IPS-15b (cell line): ENCODE measurements around the gene EXOC3L4.

Experiments
- H3K27me3 ChIP-seq: one replicate; pipeline ENCODE4 v1.6.1; 2013; ENCODE audit warnings: low read length; ENCODE audit not compliant: control insufficient read depth, insufficient read depth
- H3K36me3 ChIP-seq: one replicate; pipeline ENCODE4 v1.6.1; 2013; ENCODE audit warnings: low read length; ENCODE audit not compliant: control insufficient read depth, insufficient read depth
- H3K4me1 ChIP-seq: one replicate; pipeline ENCODE4 v1.6.1; 2013; ENCODE audit warnings: mild to moderate bottlenecking, low read length; ENCODE audit not compliant: control insufficient read depth, insufficient read depth
- H3K4me3 ChIP-seq: one replicate; pipeline ENCODE4 v1.5.1; 2013; ENCODE audit warnings: low read depth, low read length
- H3K9ac ChIP-seq: one replicate; pipeline ENCODE4 v1.6.1; 2013; ENCODE audit warnings: low read depth, mild to moderate bottlenecking, low read length
- H3K9me3 ChIP-seq: one replicate; pipeline ENCODE4 v1.6.1; 2013; ENCODE audit warnings: mild to moderate bottlenecking, low read length; ENCODE audit not compliant: control insufficient read depth, insufficient read depth

The EXOC3L4 gene

GRCh38 chr14:103059556-103059955, 35.0 kb upstream of the EXOC3L4 start:
- Histone ChIP-seq H3K36me3 (peaks cover 3% of the 10 kb centered on the region), H3K9ac (no peak overlapping the region), H3K4me1 (peaks cover 2% of the 10 kb centered on the region), H3K27me3 (no peaks in the 10 kb centered on the region), H3K9me3 (no peaks in the 10 kb centered on the region), H3K4me3 (no peak overlapping the region)

- H3K9ac ChIP-seq = no peak overlapping the region
- H3K27me3 ChIP-seq = no peaks in the 10 kb centered on the region
- H3K4me3 ChIP-seq = no peak overlapping the region
- H3K4me1 ChIP-seq = peaks cover 2% of the 10 kb centered on the region
- no peaks in the 10 kb centered on the region for H3K9me3 ChIP-seq
- H3K36me3 ChIP-seq = peaks cover 3% of the 10 kb centered on the region
Measured at GRCh38 chr14:103061482-103061976, 33.0 kb upstream of the EXOC3L4 start.

- Histone ChIP-seq H3K9ac (no peak overlapping the region), H3K9me3 (no peaks in the 10 kb centered on the region), H3K27me3 (no peaks in the 10 kb centered on the region), H3K4me3 (no peak overlapping the region), H3K36me3 (no peaks in the 10 kb centered on the region), H3K4me1 (no peaks in the 10 kb centered on the region)
Measured at GRCh38 chr14:103064436-103064835, 30.1 kb upstream of the EXOC3L4 start.

GRCh38 chr14:103064978-103065377, 29.5 kb upstream of the EXOC3L4 start:
- Histone ChIP-seq H3K36me3 (no peaks in the 10 kb centered on the region), H3K9ac (no peak overlapping the region), H3K4me1 (no peaks in the 10 kb centered on the region), H3K4me3 (no peak overlapping the region), H3K9me3 (no peaks in the 10 kb centered on the region), H3K27me3 (no peaks in the 10 kb centered on the region)

- no peaks in the 10 kb centered on the region for H3K4me1 ChIP-seq
- no peaks in the 10 kb centered on the region for H3K27me3 ChIP-seq
- no peaks in the 10 kb centered on the region for H3K36me3 ChIP-seq
- no peak overlapping the region for H3K9ac ChIP-seq
- H3K4me3 ChIP-seq = no peak overlapping the region
- H3K9me3 ChIP-seq = no peaks in the 10 kb centered on the region
Measured at GRCh38 chr14:103065861-103066260, 28.7 kb upstream of the EXOC3L4 start.

GRCh38 chr14:103066399-103066798, 28.1 kb upstream of the EXOC3L4 start:
- no peaks in the 10 kb centered on the region for H3K27me3 ChIP-seq
- no peaks in the 10 kb centered on the region for H3K4me1 ChIP-seq
- no peak overlapping the region for H3K4me3 ChIP-seq
- H3K9ac ChIP-seq = no peak overlapping the region
- no peaks in the 10 kb centered on the region for H3K36me3 ChIP-seq
- no peaks in the 10 kb centered on the region for H3K9me3 ChIP-seq

- Histone ChIP-seq H3K4me3 (no peak overlapping the region), H3K27me3 (no peaks in the 10 kb centered on the region), H3K9me3 (no peaks in the 10 kb centered on the region), H3K4me1 (no peaks in the 10 kb centered on the region), H3K36me3 (no peaks in the 10 kb centered on the region), H3K9ac (no peak overlapping the region)
Measured at GRCh38 chr14:103067231-103067954, 27.1 kb upstream of the EXOC3L4 start.

GRCh38 chr14:103068351-103069073, 26.0 kb upstream of the EXOC3L4 start:
- no peaks in the 10 kb centered on the region for H3K9me3 ChIP-seq
- no peaks in the 10 kb centered on the region for H3K36me3 ChIP-seq
- no peak overlapping the region for H3K9ac ChIP-seq
- no peak overlapping the region for H3K4me3 ChIP-seq
- no peaks in the 10 kb centered on the region for H3K4me1 ChIP-seq
- no peaks in the 10 kb centered on the region for H3K27me3 ChIP-seq

- H3K36me3 ChIP-seq = no peaks in the 10 kb centered on the region
- H3K4me3 ChIP-seq = no peak overlapping the region
- H3K9ac ChIP-seq = no peak overlapping the region
- H3K4me1 ChIP-seq = no peaks in the 10 kb centered on the region
- H3K9me3 ChIP-seq = no peaks in the 10 kb centered on the region
- no peaks in the 10 kb centered on the region for H3K27me3 ChIP-seq
Measured at GRCh38 chr14:103070263-103070885, 24.2 kb upstream of the EXOC3L4 start.

- Histone ChIP-seq H3K36me3 (no peaks in the 10 kb centered on the region), H3K27me3 (no peaks in the 10 kb centered on the region), H3K4me1 (no peaks in the 10 kb centered on the region), H3K9me3 (no peaks in the 10 kb centered on the region), H3K4me3 (no peak overlapping the region), H3K9ac (no peak overlapping the region)
Measured at GRCh38 chr14:103070971-103071542, 23.5 kb upstream of the EXOC3L4 start.

- Histone ChIP-seq H3K9me3 (no peaks in the 10 kb centered on the region), H3K36me3 (no peaks in the 10 kb centered on the region), H3K4me3 (no peak overlapping the region), H3K4me1 (no peaks in the 10 kb centered on the region), H3K9ac (no peak overlapping the region), H3K27me3 (no peaks in the 10 kb centered on the region)
Measured at GRCh38 chr14:103071544-103072251, 22.8 kb upstream of the EXOC3L4 start.
